ENCODE measurements around the gene MTERF4. TPM values are rescaled to one million over a fixed set of nuclear protein-coding genes. Genes with fewer than 3 reads are reported as not detected.

Gene MTERF4
- 100 to 1,000 TPM in 1 of 4 donors, 10 to 100 TPM in 3; 67.8 to 110 (median 91.0) TPM for total RNA-seq

DNA sequence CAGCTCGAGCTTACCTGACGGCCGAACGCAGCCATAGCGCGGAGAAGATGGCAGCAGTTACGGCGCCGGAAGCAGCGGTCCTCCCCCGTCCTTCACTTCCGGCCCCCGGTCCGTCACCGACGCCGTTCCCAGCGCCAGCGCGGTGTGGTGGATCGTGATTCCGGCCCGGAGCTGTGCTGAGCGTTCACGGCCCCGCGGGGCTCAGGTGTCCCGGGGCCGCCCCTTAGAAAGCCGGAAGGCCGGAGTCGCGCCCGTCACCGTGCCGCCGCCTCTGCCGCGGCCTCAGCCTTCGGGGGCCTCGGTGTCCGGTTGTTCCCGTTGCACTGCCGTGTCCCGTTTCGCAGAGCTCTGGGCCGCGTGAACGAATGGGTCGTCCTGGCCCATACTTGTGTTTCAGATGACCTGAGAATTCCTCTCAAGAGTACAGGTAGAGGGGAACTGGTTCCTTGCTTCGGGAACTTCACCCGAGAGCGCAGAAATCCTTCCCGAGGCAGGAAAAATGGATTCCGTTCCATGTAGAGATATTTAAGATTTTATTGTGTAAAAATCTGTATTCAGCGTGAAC lies at the start of gene MTERF4:
Gene MTERF4, minus strand, starts transcription at position 49 of the 565 bp plus-strand sequence. Its CDS starts 14 bp downstream, at position 35.
- intact Hi-C loops (cut with DNase I), result no loop called here
- Histone ChIP-seq H3K27ac (peak within 1 kb of the TSS; percentile 86 to 93 (median 90)), H3K4me1 (peaks cover 23 to 33% of the 10 kb centered on the region in 2 donors), H3K4me3 (replicated peaks in 1 of 3) (peak within 1 kb of the TSS; percentile 63 to 97 (median 76)), H3K9me3 (no peaks in the 10 kb centered on the region), H3K36me3 (peaks cover 0 to under 1% of the 10 kb centered on the region in 2 donors), H3K27me3 (no peaks in the 10 kb centered on the region)
- DNase-seq, result peak; percentile 92 to 95
- WGBS, 2 donors, result 0% methylated on average over 12 to 21 of the region's 56 CpGs
- no peak for TF ChIP-seq CTCF (IDR thresholded peaks at IDR 0.05)
- TF ChIP-seq POLR2A (IDR thresholded peaks at IDR 0.05), result peak in 1 of 2 donors; percentile 93

- peak overlapping the region; percentile 6 to 94 (median 37) for H3K4me3 ChIP-seq (replicated peaks in 1 of 3)
- intact Hi-C loops (cut with DNase I), result loop anchor here (10.0 kb wide), 1 partner anchor 156 kb away; the partner anchor contains the start of gene SNED1
- peak in 1 of 2 donors; percentile 60 for DNase-seq
- peak overlapping the region in 2 of 3 donors; percentile 26 to 60 for H3K27ac ChIP-seq
- peaks cover 8 to 13% of the 10 kb centered on the region in 2 donors for H3K4me1 ChIP-seq
- no peaks in the 10 kb centered on the region for H3K36me3 ChIP-seq
- H3K27me3 ChIP-seq, result no peaks in the 10 kb centered on the region
- 18 to 21% methylated on average over 18 to 25 of the region's 37 CpGs for WGBS, 2 donors
- TF ChIP-seq CTCF (IDR thresholded peaks at IDR 0.05), result no peak
- no peak for TF ChIP-seq POLR2A (IDR thresholded peaks at IDR 0.05)
- H3K9me3 ChIP-seq, result no peaks in the 10 kb centered on the region
These were observed 48.8 kb upstream of the MTERF4 start for GRCh38 chr2:241150660-241151530.

DNA sequence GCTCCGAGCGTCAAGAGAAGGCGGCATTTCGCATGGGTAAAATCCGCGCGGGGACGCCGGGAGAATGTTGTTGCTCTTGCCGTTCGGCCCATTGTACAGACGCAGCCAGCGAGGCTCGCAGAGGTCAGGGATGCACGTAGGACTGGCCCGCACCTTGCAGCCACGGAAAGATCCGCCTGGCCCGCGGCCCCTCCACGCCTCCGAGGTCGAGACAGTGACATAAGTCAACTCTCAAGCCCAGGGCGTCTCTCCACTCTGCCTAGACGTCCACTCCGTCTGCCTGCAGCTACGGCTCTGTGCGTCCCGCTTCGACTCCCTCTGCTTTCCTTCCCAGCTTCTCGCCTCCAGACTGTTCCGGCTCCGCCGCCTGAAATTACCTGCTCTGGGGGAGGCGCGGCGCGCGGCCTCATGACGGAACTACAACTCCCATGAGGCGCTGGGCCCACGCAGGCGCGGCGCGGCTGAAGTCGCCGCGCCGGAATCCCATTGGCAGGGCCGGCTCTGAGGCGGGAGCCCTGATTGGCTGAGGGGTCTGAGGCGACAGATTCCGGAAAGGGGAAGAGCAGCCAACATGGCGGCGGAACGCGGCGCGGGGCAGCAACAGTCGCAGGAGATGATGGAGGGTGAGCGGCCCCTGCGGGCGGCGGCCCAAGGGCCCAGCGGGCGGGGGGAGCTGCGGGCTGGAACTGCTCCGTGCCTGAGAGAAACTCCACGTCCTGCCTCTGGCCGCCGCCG lies 48.0 kb upstream of the MTERF4 start, which contains the start of gene PPP1R7:
Gene PPP1R7, plus strand, starts transcription at position 543 of the 735 bp plus-strand sequence. Its CDS starts 29 bp downstream, at position 572.
- intact Hi-C loops (cut with DNase I), result loop anchor here (10.0 kb wide), 1 partner anchor 155 kb away; the partner anchor contains the start of gene SNED1
- peak in 1 of 2 donors; percentile 74 for TF ChIP-seq POLR2A (IDR thresholded peaks at IDR 0.05)
- peak in 2 of 6 experiments; percentile 4 to 18 for TF ChIP-seq CTCF (IDR thresholded peaks at IDR 0.05)
- Histone ChIP-seq H3K36me3 (no peaks in the 10 kb centered on the region), H3K4me1 (peaks cover 8 to 13% of the 10 kb centered on the region in 2 donors), H3K9me3 (no peaks in the 10 kb centered on the region), H3K27me3 (no peaks in the 10 kb centered on the region), H3K4me3 (replicated peaks in 1 of 3) (peak within 1 kb of the TSS; percentile 6 to 94 (median 83)), H3K27ac (peak within 1 kb of the TSS in 2 of 3 donors; percentile 26 to 60)
- peak; percentile 97 for DNase-seq
- 1% methylated on average over 22 of the region's 73 CpGs; no CpG with 5 or more reads in 1 of the 2 donors for WGBS, 2 donors

DNA sequence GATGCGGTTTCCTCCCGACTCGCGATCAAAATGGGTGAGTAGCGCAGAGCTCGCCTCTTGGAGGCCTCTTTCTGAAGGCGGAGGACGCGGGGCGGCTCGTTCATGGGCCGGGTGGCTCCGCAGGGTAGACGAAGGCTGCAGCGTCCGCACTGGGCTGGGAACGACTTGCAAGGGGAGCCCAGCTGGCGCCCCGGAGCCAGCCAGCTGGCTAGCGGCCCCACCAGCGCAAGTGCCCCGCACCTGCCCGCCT lies 47.5 kb upstream of the MTERF4 start:
- Histone ChIP-seq H3K36me3 (no peaks in the 10 kb centered on the region), H3K4me1 (peaks cover 8 to 13% of the 10 kb centered on the region in 2 donors), H3K9me3 (no peaks in the 10 kb centered on the region), H3K27ac (peak overlapping the region in 1 of 3 donors; percentile 59), H3K27me3 (no peaks in the 10 kb centered on the region), H3K4me3 (replicated peaks in 1 of 3) (peak overlapping the region; percentile 6 to 94 (median 77))
- no peak for DNase-seq
- intact Hi-C loops (cut with DNase I), result no loop called here
- WGBS, 2 donors, result 2% methylated on average over 11 of the region's 23 CpGs; no CpG with 5 or more reads in 1 of the 2 donors
- TF ChIP-seq CTCF (IDR thresholded peaks at IDR 0.05) (no peak), POLR2A (IDR thresholded peaks at IDR 0.05) (no peak)

Data from thyroid gland (tissue), 4 donors.